OCI-LY1 (cell line): ENCODE results near the gene IMMP2L.
"Not testable (repeated sequence)": the region's sequence is repeated elsewhere in the genome, so short reads cannot be mapped to it uniquely, and the experiment has no call there.

ENCODE experiments used
- EZH2 ChIP-seq: fragments of 200-600 bp; sonication (generic), shearing (Covaris generic); IDR thresholded peaks from 2 replicates; pipeline ENCODE4 v1.8.0; 2017; ENCODE audit warnings: borderline replicate concordance, mixed run types, mild to moderate bottlenecking, antibody characterized with exemption, low read length, moderate library complexity, mixed read lengths
- TF ChIP-seq, protein P1 (sequence below): fragments of 200-600 bp; sonication (generic), shearing (Covaris generic); IDR thresholded peaks from 2 replicates; pipeline ENCODE4 v1.5.1; 2017; ENCODE audit warnings: mild to moderate bottlenecking, antibody characterized with exemption, low read length, moderate library complexity, mixed read lengths

DNA sequence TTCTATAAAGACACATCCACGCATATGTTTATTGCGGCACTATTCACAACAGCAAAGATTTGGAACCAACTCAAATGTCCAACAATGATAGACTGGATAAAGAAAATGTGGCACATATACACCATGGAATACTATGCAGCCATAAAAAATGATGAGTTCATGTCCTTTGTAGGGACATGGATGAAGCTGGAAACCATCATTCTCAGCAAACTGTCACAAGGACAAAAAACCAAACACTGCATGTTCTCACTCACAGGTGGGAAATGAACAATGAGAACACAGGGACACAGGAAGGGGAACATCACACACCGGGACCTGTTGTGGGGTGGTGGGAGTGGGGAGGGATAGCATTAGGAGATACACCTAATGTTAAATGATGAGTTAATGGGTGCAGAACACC lies 238.6 kb downstream of the IMMP2L start:
- TF ChIP-seq, protein P1, sequence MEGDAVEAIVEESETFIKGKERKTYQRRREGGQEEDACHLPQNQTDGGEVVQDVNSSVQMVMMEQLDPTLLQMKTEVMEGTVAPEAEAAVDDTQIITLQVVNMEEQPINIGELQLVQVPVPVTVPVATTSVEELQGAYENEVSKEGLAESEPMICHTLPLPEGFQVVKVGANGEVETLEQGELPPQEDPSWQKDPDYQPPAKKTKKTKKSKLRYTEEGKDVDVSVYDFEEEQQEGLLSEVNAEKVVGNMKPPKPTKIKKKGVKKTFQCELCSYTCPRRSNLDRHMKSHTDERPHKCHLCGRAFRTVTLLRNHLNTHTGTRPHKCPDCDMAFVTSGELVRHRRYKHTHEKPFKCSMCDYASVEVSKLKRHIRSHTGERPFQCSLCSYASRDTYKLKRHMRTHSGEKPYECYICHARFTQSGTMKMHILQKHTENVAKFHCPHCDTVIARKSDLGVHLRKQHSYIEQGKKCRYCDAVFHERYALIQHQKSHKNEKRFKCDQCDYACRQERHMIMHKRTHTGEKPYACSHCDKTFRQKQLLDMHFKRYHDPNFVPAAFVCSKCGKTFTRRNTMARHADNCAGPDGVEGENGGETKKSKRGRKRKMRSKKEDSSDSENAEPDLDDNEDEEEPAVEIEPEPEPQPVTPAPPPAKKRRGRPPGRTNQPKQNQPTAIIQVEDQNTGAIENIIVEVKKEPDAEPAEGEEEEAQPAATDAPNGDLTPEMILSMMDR = not testable (repeated sequence)
- not testable (repeated sequence) for TF ChIP-seq EZH2
